Lower lobe of right lung (tissue), 2 donors: Measurements from ENCODE around the gene CXCR2. TPM values are rescaled to one million over a fixed set of nuclear protein-coding genes. Genes with fewer than 3 reads are reported as not detected.
"Not testable (repeated sequence)": the region's sequence is repeated elsewhere in the genome, so short reads cannot be mapped to it uniquely, and the experiment has no call there.

Source experiments
- ATAC-seq, 2 donors: fragments of 200-7000 bp; cut with Tn5 transposase; one replicate each; pipeline ENCODE4 v1.9.1; 2020 to 2022; ENCODE audit warnings: mild to moderate bottlenecking in 2 of 2, moderate library complexity in 2 of 2
- DNase-seq: peaks from one replicate; pipeline ENCODE4 v3.0.0-alpha.2; 2020
- H3K27ac ChIP-seq: fragments of 200-600 bp; one replicate; pipeline ENCODE4 v1.8.0; 2022
- H3K27me3 ChIP-seq: fragments of 200-600 bp; one replicate; pipeline ENCODE4 v1.8.0; 2022; ENCODE audit warnings: low read depth
- H3K36me3 ChIP-seq: fragments of 200-600 bp; one replicate; pipeline ENCODE4 v1.8.0; 2022; ENCODE audit warnings: mild to moderate bottlenecking
- H3K4me1 ChIP-seq: fragments of 200-600 bp; one replicate; pipeline ENCODE4 v1.8.0; 2022
- H3K4me3 ChIP-seq: fragments of 200-600 bp; one replicate; pipeline ENCODE4 v1.8.0; 2022; ENCODE audit warnings: mild to moderate bottlenecking
- H3K9me3 ChIP-seq: fragments of 200-600 bp; one replicate; pipeline ENCODE4 v1.8.0; 2022
- CTCF ChIP-seq: fragments of 200-600 bp; IDR thresholded peaks from one replicate; pipeline ENCODE4 v1.8.0; 2022; ENCODE audit warnings: antibody characterized with exemption, mild to moderate bottlenecking
- intact Hi-C: fragments of 100-400 bp; cut with DNase I; formaldehyde crosslinking; loops from one replicate; pipeline ENCODE4 v1.11.0; 2022
- total RNA-seq: library from RNA; stranded (reverse); fragmentation: NEBNext Ultra II Directional; extraction: Animal tissue kit (Norgen Biotek cat#: 25700); gene quantifications from one replicate; pipeline ENCODE4 v1.2.1, GENCODE V29; 2021
- donor health status: DM: no; HTN: yes; CAD: no; lungs with severe emphysema.

Gene CXCR2
- total RNA-seq, 1 donor from 2014 or later: 20.1 TPM

GRCh38 chr2:218093879-218094278 is 31.9 kb upstream of the CXCR2 start:
- H3K4me1 ChIP-seq: no peaks in the 10 kb centered on the region
- TF ChIP-seq CTCF: no peak
- no peak overlapping the region for H3K4me3 ChIP-seq
- no peaks in the 10 kb centered on the region for H3K9me3 ChIP-seq
- intact Hi-C loops: no loop called here
- ATAC-seq: no peak
- H3K36me3 ChIP-seq: no peaks in the 10 kb centered on the region
- H3K27ac ChIP-seq: no peak overlapping the region
- no peaks in the 10 kb centered on the region for H3K27me3 ChIP-seq
- no peak for DNase-seq

GRCh38 chr2:218095853-218096252 is 30.0 kb upstream of the CXCR2 start:
- H3K9me3 ChIP-seq: no peaks in the 10 kb centered on the region
- intact Hi-C loops: no loop called here
- H3K36me3 ChIP-seq: no peaks in the 10 kb centered on the region
- ATAC-seq (no peak), DNase-seq (no peak)
- H3K27ac ChIP-seq: no peak overlapping the region
- H3K4me3 ChIP-seq: no peak overlapping the region
- H3K27me3 ChIP-seq: no peaks in the 10 kb centered on the region
- TF ChIP-seq CTCF: no peak
- no peaks in the 10 kb centered on the region for H3K4me1 ChIP-seq

GRCh38 chr2:218097975-218098374 is 27.9 kb upstream of the CXCR2 start:
- intact Hi-C loops: no loop called here
- ATAC-seq (no peak), DNase-seq (no peak)
- no peak overlapping the region for H3K4me3 ChIP-seq
- TF ChIP-seq CTCF: no peak
- H3K27me3 ChIP-seq: no peaks in the 10 kb centered on the region
- no peaks in the 10 kb centered on the region for H3K36me3 ChIP-seq
- H3K27ac ChIP-seq: no peak overlapping the region
- no peaks in the 10 kb centered on the region for H3K9me3 ChIP-seq
- no peaks in the 10 kb centered on the region for H3K4me1 ChIP-seq

GRCh38 chr2:218108834-218109233 is 17.0 kb upstream of the CXCR2 start:
- H3K4me1 ChIP-seq, H3K36me3 ChIP-seq, H3K27ac ChIP-seq, H3K9me3 ChIP-seq, H3K4me3 ChIP-seq, H3K27me3 ChIP-seq, ATAC-seq, intact Hi-C loops, DNase-seq: not testable (repeated sequence)

- Histone ChIP-seq H3K9me3 (peaks cover 12% of the 10 kb centered on the region), H3K4me1 (peaks cover 12% of the 10 kb centered on the region)
- H3K4me3 ChIP-seq, H3K27ac ChIP-seq, ATAC-seq, intact Hi-C loops, H3K27me3 ChIP-seq, H3K36me3 ChIP-seq, DNase-seq: not testable (repeated sequence)
Measured at GRCh38 chr2:218121789-218122188, 4.0 kb upstream of the CXCR2 start.

GRCh38 chr2:218122286-218122685 is 3.5 kb upstream of the CXCR2 start:
- H3K4me1 ChIP-seq: peaks cover 17% of the 10 kb centered on the region
- H3K27me3 ChIP-seq, intact Hi-C loops, DNase-seq, H3K36me3 ChIP-seq, ATAC-seq, H3K4me3 ChIP-seq, H3K9me3 ChIP-seq, H3K27ac ChIP-seq: not testable (repeated sequence)

- no peaks in the 10 kb centered on the region for H3K36me3 ChIP-seq
- H3K27me3 ChIP-seq: no peaks in the 10 kb centered on the region
- ATAC-seq (no peak), DNase-seq (no peak)
- TF ChIP-seq CTCF: no peak
- H3K4me1 ChIP-seq: peaks cover 17% of the 10 kb centered on the region
- peaks cover 4% of the 10 kb centered on the region for H3K9me3 ChIP-seq
- no peak overlapping the region for H3K27ac ChIP-seq
- intact Hi-C loops: no loop called here
- H3K4me3 ChIP-seq: no peak overlapping the region
Measured at GRCh38 chr2:218123986-218124385, 1.8 kb upstream of the CXCR2 start.
